HPDE6-E6E7 (cell line): Measurements from ENCODE around the gene ACOXL.

Source experiments
- DNase-seq: peaks from one replicate; pipeline ENCODE4 v3.0.0; 2011; ENCODE audit warnings: missing footprints; ENCODE audit errors: extremely low spot score

ACOXL gene

GRCh38 chr2:111113838-111114237 is 381.5 kb downstream of the ACOXL start:
- DNase-seq: no peak

- DNase-seq: no peak
These were observed 383.8 kb downstream of the ACOXL start for GRCh38 chr2:111116011-111116746.

- DNase-seq: peak; percentile 88
These were observed 384.6 kb downstream of the ACOXL start for GRCh38 chr2:111116843-111117597.

- no peak for DNase-seq
These were observed 385.5 kb downstream of the ACOXL start for GRCh38 chr2:111117598-111118480.

- no peak for DNase-seq
These were observed 386.2 kb downstream of the ACOXL start for GRCh38 chr2:111118481-111118980.

GRCh38 chr2:111118981-111119821 is 386.8 kb downstream of the ACOXL start:
- no peak for DNase-seq

- no peak for DNase-seq
These were observed 387.5 kb downstream of the ACOXL start for GRCh38 chr2:111119822-111120252.

GRCh38 chr2:111120253-111121027 is 388.1 kb downstream of the ACOXL start, which contains the start of gene BCL2L11:
Gene BCL2L11 (plus strand): TSS chr2:111120914. CDS start chr2:111123746, 2,832 bp downstream.
- peak; percentile 81 for DNase-seq

GRCh38 chr2:111121028-111121827 is 388.9 kb downstream of the ACOXL start:
- no peak for DNase-seq

GRCh38 chr2:111121828-111122630 is 389.7 kb downstream of the ACOXL start:
- DNase-seq: peak; percentile 78

GRCh38 chr2:111122631-111123421 is 390.5 kb downstream of the ACOXL start:
- DNase-seq: no peak

- no peak for DNase-seq
These were observed 391.4 kb downstream of the ACOXL start for GRCh38 chr2:111123751-111124150.

GRCh38 chr2:111126581-111126980 is 394.2 kb downstream of the ACOXL start:
- no peak for DNase-seq

- no peak for DNase-seq
These were observed 395.0 kb downstream of the ACOXL start for GRCh38 chr2:111127351-111127750.

- DNase-seq: no peak
These were observed 395.7 kb downstream of the ACOXL start for GRCh38 chr2:111128096-111128495.

GRCh38 chr2:111133603-111134002 is 401.2 kb downstream of the ACOXL start:
- DNase-seq: no peak

GRCh38 chr2:111134055-111134454 is 401.7 kb downstream of the ACOXL start:
- no peak for DNase-seq
